ENCODE results near the gene IQSEC3. TPM values are rescaled to one million over a fixed set of nuclear protein-coding genes. Genes with fewer than 3 reads are reported as not detected.

Gene IQSEC3
- total RNA-seq, 1 donor from 2014 or later: 0.86 TPM

GRCh38 chr12:155646-156045 lies 89.1 kb downstream of the IQSEC3 start:
- intact Hi-C loops (cut with DNase I): no loop called here
- DNase-seq (ENCODE audit: low spot score): no peak

- intact Hi-C loops (cut with DNase I): no loop called here
- DNase-seq (ENCODE audit: low spot score): no peak
Measured at GRCh38 chr12:156945-157344, 90.4 kb downstream of the IQSEC3 start.

- no peak for DNase-seq (ENCODE audit: low spot score)
- intact Hi-C loops (cut with DNase I): no loop called here
Measured at GRCh38 chr12:157644-158043, 91.1 kb downstream of the IQSEC3 start.

GRCh38 chr12:159156-159782 lies 92.7 kb downstream of the IQSEC3 start:
- intact Hi-C loops (cut with DNase I): no loop called here
- DNase-seq (ENCODE audit: low spot score): no peak

- intact Hi-C loops (cut with DNase I): no loop called here
- DNase-seq (ENCODE audit: low spot score): no peak
Measured at GRCh38 chr12:160858-161257, 94.3 kb downstream of the IQSEC3 start.

- DNase-seq (ENCODE audit: low spot score): no peak
- intact Hi-C loops (cut with DNase I): no loop called here
Measured at GRCh38 chr12:161823-162222, 95.3 kb downstream of the IQSEC3 start.

- intact Hi-C loops (cut with DNase I): no loop called here
- DNase-seq (ENCODE audit: low spot score): no peak
Measured at GRCh38 chr12:162467-163307, 96.1 kb downstream of the IQSEC3 start.

GRCh38 chr12:163406-163986 lies 96.9 kb downstream of the IQSEC3 start:
- intact Hi-C loops (cut with DNase I): no loop called here
- DNase-seq (ENCODE audit: low spot score): no peak

- no peak for DNase-seq (ENCODE audit: low spot score)
- intact Hi-C loops (cut with DNase I): no loop called here
Measured at GRCh38 chr12:164207-164606, 97.6 kb downstream of the IQSEC3 start.

GRCh38 chr12:165862-166368 lies 99.3 kb downstream of the IQSEC3 start:
- no peak for DNase-seq (ENCODE audit: low spot score)
- intact Hi-C loops (cut with DNase I): no loop called here

GRCh38 chr12:166425-167075 lies 100.0 kb downstream of the IQSEC3 start:
- DNase-seq (ENCODE audit: low spot score): no peak
- intact Hi-C loops (cut with DNase I): no loop called here

GRCh38 chr12:167959-168600 lies 101.5 kb downstream of the IQSEC3 start:
- DNase-seq (ENCODE audit: low spot score): no peak
- intact Hi-C loops (cut with DNase I): no loop called here

GRCh38 chr12:168763-169525 lies 102.4 kb downstream of the IQSEC3 start:
- intact Hi-C loops (cut with DNase I): no loop called here
- DNase-seq (ENCODE audit: low spot score): no peak

GRCh38 chr12:169528-170370 lies 103.2 kb downstream of the IQSEC3 start:
- DNase-seq (ENCODE audit: low spot score): no peak
- intact Hi-C loops (cut with DNase I): no loop called here

- intact Hi-C loops (cut with DNase I): no loop called here
- DNase-seq (ENCODE audit: low spot score): no peak
Measured at GRCh38 chr12:170371-171225, 104.0 kb downstream of the IQSEC3 start.

- DNase-seq (ENCODE audit: low spot score): no peak
- intact Hi-C loops (cut with DNase I): no loop called here
Measured at GRCh38 chr12:171276-171675, 104.7 kb downstream of the IQSEC3 start.

Measured in cardiac septum (tissue), 1 donor.